T-cell (primary cell): ENCODE measurements around the gene ZBTB25. TPM values are rescaled to one million over a fixed set of nuclear protein-coding genes. Genes with fewer than 3 reads are reported as not detected.

ENCODE experiments used
- ATAC-seq, 4 experiments: fragments of 200-7000 bp in 3 of 4; fragments of 150-1000 bp in 1 of 4; cut with Tn5 transposase; replicated peaks in 1 of 4; 1 replicate in 3 of 4; 2 replicates in 1 of 4; pipeline ENCODE4 v1.10.0; 2021; ENCODE audit warnings: moderate library complexity in 3 of 4, mild to moderate bottlenecking in 2 of 4, moderate number of reproducible peaks in 1 of 4
- CTCF ChIA-PET, 2 donors: fragments of 300-600 bp; sonication (Branson Sonifier 250); formaldehyde crosslinking; loops; one replicate each; lab custom pipeline; 2022; ENCODE audit warnings: antibody characterized with exemption in 2 of 2; lab: Charles Lee
- POLR2A ChIA-PET, 2 donors: fragments of 300-600 bp; sonication (Branson Sonifier 250); formaldehyde crosslinking; loops; one replicate each; lab custom pipeline; 2022; ENCODE audit warnings: antibody characterized with exemption in 2 of 2; lab: Charles Lee
- DNase-seq, 35 experiments: peaks; one replicate each; pipeline versions ENCODE4 v3.0.0 to v3.0.0-alpha.2; 2013 to 2023
- H3K27ac ChIP-seq: one replicate; pipeline ENCODE4 v1.5.1; 2013; ENCODE audit warnings: low read length
- H3K27me3 ChIP-seq, 2 experiments: replicated peaks in 1 of 2; 1 replicate in 1 of 2; 2 replicates in 1 of 2; pipeline versions ENCODE4 v1.6.1 to v1.7.0; 2013; ENCODE audit warnings: low read length in 1 of 2, mixed read lengths in 1 of 2; ENCODE audit not compliant: control insufficient read depth in 2 of 2, insufficient read depth in 2 of 2; ENCODE audit errors: extremely low read depth in 1 of 2
- H3K36me3 ChIP-seq, 2 donors: 1 replicate in 1 of 2; 2 replicates in 1 of 2; pipeline versions ENCODE4 v1.6.1 to v1.7.0; 2013; ENCODE audit warnings: low read length in 1 of 2; ENCODE audit not compliant: control insufficient read depth in 2 of 2, insufficient read depth in 1 of 2; ENCODE audit errors: extremely low read depth in 1 of 2
- H3K4me1 ChIP-seq, 2 experiments: 1 replicate in 1 of 2; 2 replicates in 1 of 2; pipeline versions ENCODE4 v1.6.1 to v1.7.0; 2013; ENCODE audit warnings: low read length in 2 of 2, mixed read lengths in 1 of 2; ENCODE audit not compliant: insufficient read depth in 2 of 2, control insufficient read depth in 1 of 2; ENCODE audit errors: extremely low read depth in 1 of 2
- H3K4me3 ChIP-seq, 2 donors: 1 replicate in 1 of 2; 2 replicates in 1 of 2; pipeline versions ENCODE4 v1.5.1 to v1.7.0; 2013; ENCODE audit warnings: mild to moderate bottlenecking in 2 of 2, low read length in 1 of 2, moderate library complexity in 1 of 2; ENCODE audit not compliant: control insufficient read depth in 1 of 2; ENCODE audit errors: extremely low read depth in 1 of 2
- H3K9me3 ChIP-seq: 2 replicates; pipeline ENCODE4 v1.7.0; 2013
- H3K27ac Mint-ChIP-seq, 2 donors: one replicate each; pipeline ENCODE4 v1.8.0; 2020 to 2021; ENCODE audit warnings: mild to moderate bottlenecking in 2 of 2, mixed read lengths in 2 of 2
- H3K27me3 Mint-ChIP-seq, 2 donors: one replicate each; pipeline ENCODE4 v1.8.0; 2021 to 2022; ENCODE audit warnings: mixed read lengths in 2 of 2
- H3K36me3 Mint-ChIP-seq: one replicate; pipeline ENCODE4 v1.8.0; 2021; ENCODE audit warnings: mixed read lengths
- H3K4me1 Mint-ChIP-seq, 3 donors: one replicate each; pipeline ENCODE4 v1.8.0; 2020 to 2022; ENCODE audit warnings: mixed read lengths in 3 of 3, mild to moderate bottlenecking in 1 of 3
- H3K4me3 Mint-ChIP-seq, 3 donors: one replicate each; pipeline ENCODE4 v1.8.0; 2020 to 2022; ENCODE audit warnings: mild to moderate bottlenecking in 3 of 3, mixed read lengths in 3 of 3, moderate library complexity in 3 of 3
- H3K9me3 Mint-ChIP-seq, 3 donors: one replicate each; pipeline ENCODE4 v1.8.0; 2020 to 2022; ENCODE audit warnings: mixed read lengths in 3 of 3
- WGBS: methylation state at CpG from one replicate; pipeline ENCODE4 v1.1.5; 2013; ENCODE audit warnings: missing lambda C conversion rate; ENCODE audit not compliant: insufficient coverage; 5-methylcytosine and 5-hydroxymethylcytosine counted together
- total RNA-seq, 35 experiments: library from RNA in 6 of 35; stranded (reverse) in 6 of 35; fragments of 120-200 nt in 1 of 35; gene quantifications; one replicate each; pipeline versions ENCODE4 v1.2.1 to v1.2.4 and lab custom pipeline; 2013 to 2026

Gene ZBTB25
- total RNA-seq, 5 donors from 2014 or later (not counting 1 experiment from before 2014, with no cell fraction given): 48.0 to 71.9 (median 51.2) TPM

DNA sequence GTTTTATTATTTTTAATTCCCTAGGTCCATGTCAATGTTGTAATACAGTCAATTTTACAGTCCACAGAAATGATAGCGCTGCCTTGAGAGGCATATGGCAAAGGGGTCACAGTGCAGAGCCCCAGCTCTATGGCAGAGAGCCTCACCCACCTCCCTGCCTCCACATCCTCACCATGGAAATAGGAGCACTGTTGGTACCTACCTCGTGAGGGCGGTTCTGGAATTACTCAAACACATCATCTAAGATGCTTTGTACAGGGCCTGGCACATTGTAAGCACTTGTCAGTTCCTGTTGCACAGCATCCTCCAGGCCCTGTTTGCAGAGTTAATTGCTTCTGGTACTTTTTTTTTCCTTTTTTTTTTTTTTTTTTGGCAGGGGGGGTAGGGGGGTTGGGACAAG is 42.4 kb downstream of the ZBTB25 start:
- Mint-ChIP-seq H3K4me1 (peaks cover 21 to 29% (median 21%) of the 10 kb centered on the region in 3 donors), H3K27me3 (no peaks in the 10 kb centered on the region), H3K9me3 (no peaks in the 10 kb centered on the region), H3K27ac (peak overlapping the region; percentile 79 to 86), H3K36me3 (peaks cover 20% of the 10 kb centered on the region), H3K4me3 (no peak overlapping the region)
- no peak overlapping the region for H3K4me3 ChIP-seq
- POLR2A ChIA-PET: no interaction called here
- no peaks in the 10 kb centered on the region for H3K9me3 ChIP-seq
- H3K4me1 ChIP-seq: peaks cover 0 to 20% of the 10 kb centered on the region in 2 experiments
- H3K27me3 ChIP-seq: no peaks in the 10 kb centered on the region
- H3K36me3 ChIP-seq: no peaks in the 10 kb centered on the region
- WGBS: 80% methylated on average over 1 of the region's 3 CpGs
- DNase-seq (no peak), ATAC-seq (no peak)
- CTCF ChIA-PET: no interaction called here
- H3K27ac ChIP-seq: no peak overlapping the region

DNA sequence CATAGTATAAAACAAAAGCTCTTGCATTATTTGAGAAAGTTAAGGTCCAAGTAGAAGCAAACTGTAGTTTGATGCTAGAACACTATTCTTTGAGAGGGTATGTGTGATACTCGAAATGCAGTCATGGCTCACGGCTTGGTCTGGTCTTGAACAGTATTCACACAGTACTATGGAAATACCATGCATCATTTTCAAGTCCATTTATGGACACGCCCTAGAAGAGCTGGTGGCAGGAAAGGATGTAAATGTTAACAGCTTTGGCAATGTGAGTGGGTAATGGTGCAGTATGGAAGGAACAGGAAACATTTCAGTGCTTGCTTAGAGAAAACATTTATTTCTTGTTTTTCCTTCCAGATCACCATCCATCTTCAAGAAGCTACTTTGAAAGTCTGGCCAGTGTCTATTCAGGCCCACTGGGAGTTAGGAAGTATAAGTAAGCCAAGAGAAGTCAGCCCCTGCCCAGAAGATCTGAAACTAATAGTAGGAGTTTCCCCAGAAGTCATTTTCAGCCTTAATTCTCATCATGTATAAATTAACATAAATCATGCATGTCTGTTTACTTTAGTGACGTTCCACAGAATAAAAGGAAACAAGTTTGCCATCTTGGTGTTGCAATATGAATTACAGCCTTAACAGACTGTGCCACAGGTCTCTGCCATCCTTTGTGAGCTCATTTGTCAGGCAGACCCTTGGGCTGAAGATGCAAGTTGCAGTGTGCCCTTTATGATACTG is 44.1 kb downstream of the ZBTB25 start:
- H3K36me3 ChIP-seq: peaks cover 0 to 10% of the 10 kb centered on the region in 2 donors
- WGBS: 67% methylated on average over 1 of the region's 4 CpGs
- ChIA-PET CTCF (interaction anchor here in 1 of 2 donors (0.6 kb wide), 1 partner anchor 956 kb away, joined by 4 read pairs; no protein-coding TSS in a partner anchor), POLR2A (no interaction called here)
- H3K9me3 ChIP-seq: no peaks in the 10 kb centered on the region
- H3K27me3 Mint-ChIP-seq: no peaks in the 10 kb centered on the region
- H3K4me3 Mint-ChIP-seq: no peak overlapping the region
- H3K36me3 Mint-ChIP-seq: peaks cover 30% of the 10 kb centered on the region
- no peaks in the 10 kb centered on the region for H3K27me3 ChIP-seq
- H3K4me3 ChIP-seq: no peak overlapping the region
- H3K4me1 Mint-ChIP-seq: peaks cover 11 to 20% (median 12%) of the 10 kb centered on the region in 3 donors
- H3K27ac ChIP-seq: no peak overlapping the region
- ATAC-seq (no peak), DNase-seq (no peak)
- peak overlapping the region in 1 of 2 donors; percentile 29 for H3K27ac Mint-ChIP-seq
- H3K9me3 Mint-ChIP-seq: no peaks in the 10 kb centered on the region
- peaks cover 0 to 8% of the 10 kb centered on the region in 2 experiments for H3K4me1 ChIP-seq

DNA sequence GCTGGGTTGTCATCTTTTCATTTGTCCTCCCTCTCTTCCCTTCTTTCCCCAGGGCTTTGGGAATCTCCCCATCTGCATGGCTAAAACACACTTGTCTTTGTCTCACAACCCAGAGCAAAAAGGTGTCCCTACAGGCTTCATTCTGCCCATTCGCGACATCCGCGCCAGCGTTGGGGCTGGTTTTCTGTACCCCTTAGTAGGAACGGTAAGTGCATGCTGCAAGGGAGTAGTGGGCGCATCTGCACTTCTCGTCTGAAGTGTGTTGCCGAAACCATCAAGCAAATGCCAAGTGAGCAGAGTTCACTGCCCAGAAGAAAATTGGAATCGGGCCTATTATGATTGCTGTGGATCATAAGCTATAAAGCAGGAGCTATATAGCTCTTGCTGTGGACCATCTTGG is 49.0 kb downstream of the ZBTB25 start:
- CTCF ChIA-PET: interaction anchor here (0.6 to 1.0 kb wide), 3 partner anchors 23 to 352 kb away, joined by 3 to 6 read pairs (median 4); no protein-coding TSS in a partner anchor
- Mint-ChIP-seq H3K4me1 (peaks cover 0 to 19% (median 14%) of the 10 kb centered on the region in 3 donors), H3K27ac (no peak overlapping the region), H3K9me3 (no peaks in the 10 kb centered on the region), H3K36me3 (peaks cover 40% of the 10 kb centered on the region), H3K4me3 (no peak overlapping the region), H3K27me3 (no peaks in the 10 kb centered on the region)
- Histone ChIP-seq H3K27ac (no peak overlapping the region), H3K27me3 (no peaks in the 10 kb centered on the region), H3K4me3 (no peak overlapping the region), H3K9me3 (no peaks in the 10 kb centered on the region), H3K4me1 (peaks cover 2 to 9% of the 10 kb centered on the region in 2 experiments), H3K36me3 (peaks cover 0 to 26% of the 10 kb centered on the region in 2 donors)
- 96% methylated on average over 10 of the region's 10 CpGs for WGBS
- POLR2A ChIA-PET: interaction anchor here in 1 of 2 donors (0.6 to 1.0 kb wide), 2 partner anchors 35 to 77 kb away, joined by 4 to 5 read pairs; no protein-coding TSS in a partner anchor
- no peak for ATAC-seq
- DNase-seq: no peak

DNA sequence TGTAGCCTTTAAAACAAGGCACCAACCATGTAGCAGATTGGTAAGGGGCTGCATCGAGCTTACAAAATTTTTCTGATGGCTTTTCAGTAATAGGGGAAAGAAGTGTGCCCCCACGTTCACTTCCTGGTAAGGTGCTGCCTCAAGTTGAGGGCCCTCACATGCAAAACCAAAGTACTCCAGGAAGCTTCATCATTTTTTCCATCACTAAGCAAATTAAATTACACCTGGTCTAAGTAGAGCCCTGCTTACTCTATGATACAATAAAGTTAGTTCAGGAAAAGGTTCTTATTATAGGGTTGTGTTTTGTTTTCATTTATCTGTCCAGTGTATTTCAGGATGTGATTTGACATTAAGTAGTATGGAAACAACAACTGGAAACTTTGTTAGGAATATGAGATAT is 53.4 kb downstream of the ZBTB25 start:
- peaks cover 2 to 28% of the 10 kb centered on the region in 2 donors for H3K36me3 ChIP-seq
- Mint-ChIP-seq H3K4me3 (no peak overlapping the region), H3K4me1 (peaks cover 6 to 28% (median 25%) of the 10 kb centered on the region in 3 donors), H3K36me3 (peaks cover 26% of the 10 kb centered on the region), H3K27ac (peak overlapping the region in 1 of 2 donors; percentile 12), H3K9me3 (no peaks in the 10 kb centered on the region), H3K27me3 (no peaks in the 10 kb centered on the region)
- no peaks in the 10 kb centered on the region for H3K9me3 ChIP-seq
- H3K4me1 ChIP-seq: peaks cover 4 to 19% of the 10 kb centered on the region in 2 experiments
- CTCF ChIA-PET: no interaction called here
- POLR2A ChIA-PET: no interaction called here
- no CpG with 5 or more reads among the region's 2 CpGs for WGBS
- H3K27ac ChIP-seq: no peak overlapping the region
- no peaks in the 10 kb centered on the region for H3K27me3 ChIP-seq
- DNase-seq (no peak), ATAC-seq (no peak)
- H3K4me3 ChIP-seq: no peak overlapping the region

DNA sequence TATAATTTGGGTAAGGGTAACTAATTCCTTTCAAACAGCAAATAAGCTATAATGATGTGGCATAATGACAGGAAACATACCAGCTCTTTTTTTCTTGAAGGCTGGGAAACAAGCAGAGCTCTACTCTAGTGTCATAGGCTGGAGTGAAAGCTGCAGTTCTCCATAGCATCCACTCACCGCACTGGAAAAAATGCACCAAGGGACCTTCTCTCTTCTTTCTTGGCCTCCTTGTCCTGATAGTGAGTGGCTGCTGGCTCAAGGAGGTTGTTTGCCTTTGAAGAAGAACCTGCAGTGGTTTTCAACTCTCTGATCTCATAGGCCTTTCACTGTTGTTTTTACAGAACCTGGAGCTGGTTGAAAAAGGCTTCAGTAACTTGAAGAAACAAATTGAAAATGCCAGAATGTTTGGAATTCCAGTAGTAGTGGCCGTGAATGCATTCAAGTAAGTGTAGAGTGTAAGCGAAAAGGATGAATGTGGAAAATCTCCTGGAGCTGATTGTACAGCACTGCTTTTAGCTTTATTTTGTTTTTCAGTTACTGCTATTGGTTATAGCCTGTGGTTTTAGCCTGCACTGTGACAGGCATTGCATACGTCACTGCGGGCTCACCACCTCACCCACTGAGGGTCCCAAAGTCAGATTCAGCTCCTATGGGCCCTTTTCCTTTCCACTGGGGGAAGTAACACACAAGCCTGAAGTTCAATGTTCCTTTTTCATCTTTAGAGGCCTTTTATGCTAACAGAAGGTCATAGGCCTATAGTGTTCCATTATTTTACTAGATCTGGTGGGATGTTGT is 55.6 kb downstream of the ZBTB25 start:
- Histone ChIP-seq H3K27me3 (no peaks in the 10 kb centered on the region), H3K4me3 (no peak overlapping the region), H3K27ac (peak overlapping the region; percentile 28), H3K9me3 (no peaks in the 10 kb centered on the region), H3K4me1 (peaks cover 10 to 32% of the 10 kb centered on the region in 2 experiments), H3K36me3 (peaks cover 5 to 22% of the 10 kb centered on the region in 2 donors)
- H3K27ac Mint-ChIP-seq: peak overlapping the region; percentile 29 to 81
- peak in 23 of 35 experiments; percentile 4 to 54 (median 18) for DNase-seq
- 100% methylated on average over 1 of the region's 5 CpGs for WGBS
- POLR2A ChIA-PET: interaction anchor here (0.5 to 0.7 kb wide), 4 partner anchors 14 to 55 kb away, joined by 3 to 12 read pairs (median 4); no protein-coding TSS in a partner anchor
- peak in 2 of 4 experiments; percentile 22 to 67 for ATAC-seq
- H3K27me3 Mint-ChIP-seq: no peaks in the 10 kb centered on the region
- CTCF ChIA-PET: interaction anchor here (0.5 to 2.7 kb wide), 3 partner anchors 18 to 297 kb away, joined by 5 to 8 read pairs (median 6); no protein-coding TSS in a partner anchor
- H3K4me3 Mint-ChIP-seq: no peak overlapping the region
- H3K36me3 Mint-ChIP-seq: peaks cover 22% of the 10 kb centered on the region
- H3K9me3 Mint-ChIP-seq: no peaks in the 10 kb centered on the region
- peaks cover 26 to 46% (median 42%) of the 10 kb centered on the region in 3 donors for H3K4me1 Mint-ChIP-seq
